Astrocyte of the cerebellum (primary cell): ENCODE data around the gene BMAL2.

Experiments
- DNase-seq: peaks from one replicate; pipeline ENCODE4 v3.0.0-alpha.2; 2011; ENCODE audit warnings: low read depth
- H3K4me3 ChIP-seq: 2 replicates; pipeline ENCODE4 v1.5.1; 2011; ENCODE audit warnings: mild to moderate bottlenecking, low read depth, low read length, moderate library complexity
- CTCF ChIP-seq: IDR thresholded peaks from 2 replicates; pipeline ENCODE4 v1.5.1; 2012; ENCODE audit warnings: low read length, low read depth, moderate library complexity, mild to moderate bottlenecking; ENCODE audit errors: missing control alignments
- in situ Hi-C: cut with HindIII; loops from 2 replicates; pipeline ENCODE4 v1.10.0; 2017; ENCODE audit warnings: low sequenced_read_pairs

The BMAL2 gene

GRCh38 chr12:27347779-27348178, 15.1 kb downstream of the BMAL2 start:
- no peak for TF ChIP-seq CTCF
- no peak overlapping the region for H3K4me3 ChIP-seq
- no peak for DNase-seq
- in situ Hi-C loops: no loop called here

DNA sequence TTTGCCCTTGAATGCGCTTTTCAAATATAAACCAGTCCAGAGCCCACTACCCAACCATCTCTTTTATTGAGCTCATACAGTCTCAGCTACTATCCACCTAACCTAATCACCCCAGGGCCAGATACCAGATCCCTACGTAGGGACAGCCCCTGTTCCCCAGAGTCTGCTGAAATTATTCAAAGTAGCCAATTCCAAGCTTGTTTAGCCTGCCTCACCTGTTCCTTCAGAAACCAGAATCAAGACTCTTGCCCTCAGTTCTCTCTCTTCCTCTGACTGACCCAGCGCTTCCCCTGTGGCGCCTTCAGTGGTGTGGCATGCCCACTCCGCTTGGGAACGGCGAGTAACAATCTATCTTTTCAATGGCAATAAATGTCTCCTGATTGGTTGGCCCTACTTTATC, 18.8 kb downstream of the BMAL2 start:
- no peak for DNase-seq
- in situ Hi-C loops: no loop called here
- no peak for TF ChIP-seq CTCF
- no peak overlapping the region for H3K4me3 ChIP-seq

- no peak for DNase-seq
- in situ Hi-C loops: no loop called here
- H3K4me3 ChIP-seq: no peak overlapping the region
- TF ChIP-seq CTCF: no peak
Observed at GRCh38 chr12:27355486-27355885, 22.9 kb downstream of the BMAL2 start.

DNA sequence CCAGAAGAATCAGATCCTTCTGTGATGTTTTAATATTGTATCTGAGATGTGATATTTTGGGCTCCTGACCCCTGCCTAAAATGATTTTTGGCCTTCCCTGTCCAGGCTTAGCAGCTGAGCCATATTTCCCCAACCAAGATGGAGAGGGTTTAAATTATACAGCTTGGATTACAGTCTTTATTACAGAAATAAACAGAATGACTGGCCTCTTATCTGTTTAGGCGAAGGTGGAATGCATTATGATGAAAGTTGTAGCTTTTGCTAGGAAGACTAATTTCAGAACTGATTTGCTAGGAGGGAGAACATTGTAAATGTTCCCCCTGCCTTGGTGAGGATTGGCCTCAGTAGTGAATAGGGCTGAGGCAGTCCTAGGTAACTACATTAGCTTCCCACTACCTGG, 23.3 kb downstream of the BMAL2 start:
- in situ Hi-C loops: no loop called here
- DNase-seq: no peak
- no peak overlapping the region for H3K4me3 ChIP-seq
- TF ChIP-seq CTCF: no peak

GRCh38 chr12:27359578-27360340, 27.1 kb downstream of the BMAL2 start:
- no peak for DNase-seq
- no peak overlapping the region for H3K4me3 ChIP-seq
- no peak for TF ChIP-seq CTCF

GRCh38 chr12:27361372-27361771, 28.7 kb downstream of the BMAL2 start:
- H3K4me3 ChIP-seq: no peak overlapping the region
- no peak for DNase-seq
- no peak for TF ChIP-seq CTCF
- in situ Hi-C loops: no loop called here

More at GRCh38 chr12:27359578-27360340, 27.1 kb downstream of the BMAL2 start:
- in situ Hi-C loops: no loop called here
